Heart right ventricle (tissue), 16 donors: ENCODE measurements around the gene HAUS6. TPM values are rescaled to one million over a fixed set of nuclear protein-coding genes. Genes with fewer than 3 reads are reported as not detected.
"Not testable (repeated sequence)": the region's sequence is repeated elsewhere in the genome, so short reads cannot be mapped to it uniquely, and the experiment has no call there.

Experiments
- ATAC-seq, 8 donors: fragments of 200-7000 bp; cut with Tn5 transposase; one replicate each; pipeline ENCODE4 v1.9.1; 2020; ENCODE audit warnings: mild to moderate bottlenecking in 8 of 8, moderate library complexity in 8 of 8, moderate number of reproducible peaks in 1 of 8
- DNase-seq, 2 donors: peaks; one replicate each; pipeline ENCODE4 v3.0.0-alpha.2; 2020
- H3K27ac ChIP-seq, 10 donors: fragments of 200-600 bp; sonication (generic) in 2 of 10; one replicate each; pipeline versions ENCODE4 v1.5.0 to v1.8.0; 2020 to 2022; ENCODE audit warnings: mild to moderate bottlenecking in 3 of 10
- H3K27me3 ChIP-seq, 7 donors: fragments of 200-600 bp; one replicate each; pipeline ENCODE4 v1.8.0; 2021 to 2022; ENCODE audit warnings: mild to moderate bottlenecking in 2 of 7
- H3K36me3 ChIP-seq, 9 donors: fragments of 200-600 bp; sonication (generic) in 1 of 9; one replicate each; pipeline versions ENCODE4 v1.5.0 to v1.8.0; 2020 to 2022; ENCODE audit warnings: mild to moderate bottlenecking in 2 of 9
- H3K4me1 ChIP-seq, 9 donors: fragments of 200-600 bp; sonication (generic) in 1 of 9; one replicate each; pipeline versions ENCODE4 v1.5.0 to v1.8.0; 2020 to 2022; ENCODE audit warnings: mild to moderate bottlenecking in 4 of 9
- H3K4me3 ChIP-seq, 10 donors: fragments of 200-600 bp; sonication (generic) in 2 of 10; one replicate each; pipeline versions ENCODE4 v1.5.0 to v1.8.0; 2020 to 2022; ENCODE audit warnings: mild to moderate bottlenecking in 7 of 10, moderate library complexity in 2 of 10
- H3K9me3 ChIP-seq, 11 donors: fragments of 200-600 bp in 10 of 11; sonication (generic) in 2 of 11; one replicate each; pipeline versions ENCODE4 v1.5.0 to v1.8.0; 2013 to 2022; ENCODE audit warnings: mild to moderate bottlenecking in 2 of 11, control low read depth in 1 of 11, moderate library complexity in 1 of 11
- CTCF ChIP-seq, 9 donors: fragments of 200-600 bp; sonication (generic) in 2 of 9; IDR thresholded peaks; one replicate each; pipeline versions ENCODE4 v1.5.0 to v1.8.0; 2021 to 2022; ENCODE audit warnings: antibody characterized with exemption in 9 of 9, mild to moderate bottlenecking in 5 of 9, moderate library complexity in 1 of 9
- WGBS, 2 donors: extraction: QIAGEN DNeasy Blood & Tissue Kit; methylation state at CpG; one replicate each; pipeline ENCODE4 v1.1.7; 2013; ENCODE audit warnings: inconsistent platforms in 1 of 2; 5-methylcytosine and 5-hydroxymethylcytosine counted together
- intact Hi-C, 10 donors: fragments of 100-400 bp; cut with DNase I; formaldehyde crosslinking; loops; one replicate each; pipeline versions ENCODE4 v1.11.1 to v1.14.2; 2022
- long read RNA-seq, 3 donors: library from polyadenylated mRNA; unstranded; transcript quantifications; one replicate each; pipeline ENCODE4 v2.0.0, GENCODE V29; 2020 to 2021
- polyA plus RNA-seq, 2 donors: library from polyadenylated mRNA; stranded (reverse); fragments of 200-250 nt; gene quantifications; one replicate each; pipeline ENCODE4 v1.2.3, GENCODE V29; 2013
- total RNA-seq, 10 donors: library from RNA; stranded (reverse); fragmentation: NEBNext Ultra II Directional in 3 of 10; extraction: Animal tissue kit (Norgen Biotek cat#: 25700) in 3 of 10; gene quantifications; one replicate each; pipeline versions ENCODE4 v1.2.1 to v1.2.4, GENCODE V29; 2021 to 2023
- donor health status: Arrhythmogenic right ventricular cardiomyopathy.
- donor health status: ischemic (EF 13 %, LVEDD 7.1; RV severe dilation, severe dysfunction).
- donor health status: healthy with polysubstance abuse.
- donor health status: DM: no; HTN: yes; CAD: no.
- donor health status: DM: no; HTN: no; CAD: no.
- donor health status: ischemic (EF 25% LVEDD 6.9; RV normal size, moderate dysfunction).
- donor health status: ischemic (EF 25% LVEDD 5.7; RV mildly dilated, moderate dysfunction).
- donor health status: healthy.
- donor health status: DM: yes; HTN: yes; CAD: no.
- donor health status: Ischemic cardiomyopathy.
- donor health status: ischemic (EF 35%, LVEDD 5.7; RV mildly dilated, moderate dysfunction).
- donor health status: nonischemic (EF 11% LVEDD 7.7; RV severe dilation, severe dysfunction).
- donor health status: DM: yes; HTN: yes; CAD: no.
- donor health status: PGD.
- donor health status: ischemic (EF 29% LVEDD 5.4; RV normal size, mild dysfunction).
- donor health status: nonischemic (EF 23%, LVEDD 6.1; RV moderate dilation, normal function).

Gene HAUS6, protein sequence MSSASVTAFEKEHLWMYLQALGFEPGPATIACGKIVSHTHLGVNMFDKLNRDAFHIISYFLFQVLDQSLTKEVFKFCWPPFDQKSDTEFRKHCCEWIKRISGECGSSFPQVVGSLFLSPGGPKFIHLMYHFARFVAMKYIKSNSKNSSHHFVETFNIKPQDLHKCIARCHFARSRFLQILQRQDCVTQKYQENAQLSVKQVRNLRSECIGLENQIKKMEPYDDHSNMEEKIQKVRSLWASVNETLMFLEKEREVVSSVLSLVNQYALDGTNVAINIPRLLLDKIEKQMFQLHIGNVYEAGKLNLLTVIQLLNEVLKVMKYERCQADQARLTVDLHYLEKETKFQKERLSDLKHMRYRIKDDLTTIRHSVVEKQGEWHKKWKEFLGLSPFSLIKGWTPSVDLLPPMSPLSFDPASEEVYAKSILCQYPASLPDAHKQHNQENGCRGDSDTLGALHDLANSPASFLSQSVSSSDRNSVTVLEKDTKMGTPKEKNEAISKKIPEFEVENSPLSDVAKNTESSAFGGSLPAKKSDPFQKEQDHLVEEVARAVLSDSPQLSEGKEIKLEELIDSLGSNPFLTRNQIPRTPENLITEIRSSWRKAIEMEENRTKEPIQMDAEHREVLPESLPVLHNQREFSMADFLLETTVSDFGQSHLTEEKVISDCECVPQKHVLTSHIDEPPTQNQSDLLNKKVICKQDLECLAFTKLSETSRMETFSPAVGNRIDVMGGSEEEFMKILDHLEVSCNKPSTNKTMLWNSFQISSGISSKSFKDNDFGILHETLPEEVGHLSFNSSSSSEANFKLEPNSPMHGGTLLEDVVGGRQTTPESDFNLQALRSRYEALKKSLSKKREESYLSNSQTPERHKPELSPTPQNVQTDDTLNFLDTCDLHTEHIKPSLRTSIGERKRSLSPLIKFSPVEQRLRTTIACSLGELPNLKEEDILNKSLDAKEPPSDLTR
- 10 to 100 TPM in 1 of 10 donors, 1 to 10 TPM in 9; 4.9 to 10.4 (median 7.2) TPM for total RNA-seq
- 1 to 10 TPM; 2.6 to 4.2 TPM for polyA plus RNA-seq
- long read RNA-seq, donor 1, full-length matches to known transcripts: 2 of 4 reads
- long read RNA-seq, donor 1, partial matches to known transcripts: 2 of 4 reads
- long read RNA-seq, donor 1, other reads (novel, unspliced or antisense): 0 of 4 reads
- long read RNA-seq, donor 2, partial matches to known transcripts: 1 of 2 reads
- long read RNA-seq, donor 2, other reads (novel, unspliced or antisense): 1 of 2 reads
- long read RNA-seq, donor 3, full-length matches to known transcripts: 8 of 26 reads
- long read RNA-seq, donor 3, partial matches to known transcripts: 13 of 26 reads
- long read RNA-seq, donor 3, other reads (novel, unspliced or antisense): 5 of 26 reads

- Histone ChIP-seq H3K27me3 (no peaks in the 10 kb centered on the region), H3K9me3 (no peaks in the 10 kb centered on the region), H3K4me1 (peaks cover 0 to 26% (median 17%) of the 10 kb centered on the region in 9 donors), H3K27ac (peak within 1 kb of the TSS; percentile 44 to 91 (median 90)), H3K4me3 (peak within 1 kb of the TSS; percentile 64 to 91 (median 78)), H3K36me3 (peaks cover 0 to 15% (median 0%) of the 10 kb centered on the region in 9 donors)
- TF ChIP-seq CTCF (IDR thresholded peaks at IDR 0.05): peak; percentile 22 to 71 (median 50)
- intact Hi-C loops: loop anchor here in 5 of 10 donors (1.0 to 10.0 kb wide), 8 partner anchors 26 to 355 kb away; partner anchors contain the start of gene RRAGA (in 2 of the 5)
- DNase-seq (peak; percentile 95 to 97), ATAC-seq (peak; percentile 99 to 100 (median 100))
- 5 to 8% methylated on average over 45 to 46 of the region's 46 CpGs for WGBS, 2 donors
These were observed at the start of gene HAUS6 for GRCh38 chr9:19102631-19103345. HAUS6 (minus strand) TSS chr9:19102904; CDS start chr9:19102651, 253 bp downstream.

GRCh38 chr9:19152160-19152498 lies 49.4 kb upstream of the HAUS6 start:
- DNase-seq, H3K27ac ChIP-seq, ATAC-seq, H3K27me3 ChIP-seq, H3K36me3 ChIP-seq, H3K4me3 ChIP-seq, H3K9me3 ChIP-seq, intact Hi-C loops: not testable (repeated sequence)
- H3K4me1 ChIP-seq: peaks cover 0 to 42% (median 0%) of the 10 kb centered on the region in 9 donors
- 69 to 74% methylated on average over 2 of the region's 2 CpGs for WGBS, 2 donors

GRCh38 chr9:19151425-19152159 lies 48.9 kb upstream of the HAUS6 start:
- TF ChIP-seq CTCF (IDR thresholded peaks at IDR 0.05): no peak
- Histone ChIP-seq H3K9me3 (no peaks in the 10 kb centered on the region), H3K36me3 (no peaks in the 10 kb centered on the region), H3K27me3 (no peaks in the 10 kb centered on the region), H3K4me3 (no peak overlapping the region), H3K4me1 (peaks cover 0 to 39% (median 0%) of the 10 kb centered on the region in 9 donors), H3K27ac (no peak overlapping the region)
- no peak for ATAC-seq
- 62 to 71% methylated on average over 5 of the region's 5 CpGs for WGBS, 2 donors
- no peak for DNase-seq
- intact Hi-C loops: no loop called here

GRCh38 chr9:19149230-19149629 lies 46.5 kb upstream of the HAUS6 start:
- Histone ChIP-seq H3K9me3 (no peaks in the 10 kb centered on the region), H3K4me3 (no peak overlapping the region), H3K27ac (peak overlapping the region in 1 of 10 donors; percentile 14), H3K27me3 (no peaks in the 10 kb centered on the region), H3K36me3 (no peaks in the 10 kb centered on the region), H3K4me1 (peaks cover 0 to 16% (median 0%) of the 10 kb centered on the region in 9 donors)
- intact Hi-C loops: no loop called here
- peak in 1 of 8 donors; percentile 27 for ATAC-seq
- 58 to 60% methylated on average over 3 of the region's 3 CpGs for WGBS, 2 donors
- no peak for DNase-seq
- TF ChIP-seq CTCF (IDR thresholded peaks at IDR 0.05): no peak
